Kidney epithelial cell (primary cell): ENCODE data around the gene AKT2. TPM values are rescaled to one million over a fixed set of nuclear protein-coding genes. Genes with fewer than 3 reads are reported as not detected.

Experiments
- DNase-seq: peaks from one replicate; pipeline ENCODE4 v3.0.0-alpha.2; 2010; ENCODE audit warnings: low read depth
- H3K27me3 ChIP-seq: 2 replicates; pipeline ENCODE4 v1.6.0; 2011; ENCODE audit warnings: low read length; ENCODE audit not compliant: control insufficient read depth, insufficient read depth
- H3K36me3 ChIP-seq: 2 replicates; pipeline ENCODE4 v1.5.1; 2011; ENCODE audit warnings: low read length; ENCODE audit not compliant: control insufficient read depth, insufficient read depth
- H3K4me3 ChIP-seq: 2 replicates; pipeline ENCODE4 v1.5.1; 2011; ENCODE audit warnings: low read depth, mild to moderate bottlenecking, control low read depth, low read length
- total RNA-seq: library from RNA; depleted of rRNA; stranded (reverse); fragments of >200 nt; gene quantifications from 2 replicates; pipeline ENCODE4 v1.2.3, GENCODE V29; 2015
- TF ChIP-seq, protein P1 (sequence below): IDR thresholded peaks from 2 replicates; pipeline ENCODE4 v1.5.1; 2011; ENCODE audit warnings: mild to moderate bottlenecking, moderate library complexity, low read length, control low read depth, inconsistent platforms; ENCODE audit not compliant: insufficient read depth, poor library complexity, severe bottlenecking

The AKT2 gene
- total RNA-seq, 1 donor from 2014 or later: 73.5 TPM

DNA sequence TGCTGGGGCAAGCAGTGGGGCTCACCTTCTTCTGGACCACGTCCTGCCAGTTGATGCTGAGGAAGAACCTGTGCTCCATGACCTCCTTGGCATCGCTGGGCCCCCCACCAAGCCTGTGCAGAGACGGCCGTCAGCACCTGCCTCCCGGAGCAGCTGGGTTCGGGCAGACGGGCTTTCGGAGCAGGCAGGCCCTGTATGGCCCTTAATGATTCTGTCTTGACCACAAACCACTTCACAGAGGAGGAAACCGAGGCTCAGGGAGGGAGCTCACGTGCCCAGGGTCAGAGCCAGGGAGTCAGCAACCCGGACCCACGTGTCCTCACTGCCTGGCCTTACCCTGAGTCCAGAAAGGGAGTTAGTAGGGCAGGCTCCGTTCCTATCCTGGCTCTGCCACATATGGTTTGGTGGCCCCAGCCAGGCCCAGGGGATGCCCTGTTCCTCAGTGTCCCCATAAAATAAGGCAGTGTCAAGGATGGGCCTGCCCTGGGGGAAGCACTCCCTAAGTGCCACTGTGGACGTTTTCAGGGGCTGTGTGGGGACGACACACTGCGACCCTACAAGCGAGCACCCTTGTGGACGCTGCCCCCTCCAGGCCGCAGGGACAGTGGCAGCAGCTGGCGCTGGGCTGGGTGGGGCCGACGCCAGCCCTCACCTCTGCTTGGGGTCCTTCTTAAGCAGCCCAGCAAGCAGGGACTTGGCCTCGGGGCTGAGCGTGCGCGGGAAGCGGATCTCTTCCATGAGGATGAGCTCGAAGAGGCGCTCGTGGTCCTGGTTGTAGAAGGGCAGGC is 49.7 kb downstream of the AKT2 start:
- peaks cover 2% of the 10 kb centered on the region for H3K36me3 ChIP-seq

DNA sequence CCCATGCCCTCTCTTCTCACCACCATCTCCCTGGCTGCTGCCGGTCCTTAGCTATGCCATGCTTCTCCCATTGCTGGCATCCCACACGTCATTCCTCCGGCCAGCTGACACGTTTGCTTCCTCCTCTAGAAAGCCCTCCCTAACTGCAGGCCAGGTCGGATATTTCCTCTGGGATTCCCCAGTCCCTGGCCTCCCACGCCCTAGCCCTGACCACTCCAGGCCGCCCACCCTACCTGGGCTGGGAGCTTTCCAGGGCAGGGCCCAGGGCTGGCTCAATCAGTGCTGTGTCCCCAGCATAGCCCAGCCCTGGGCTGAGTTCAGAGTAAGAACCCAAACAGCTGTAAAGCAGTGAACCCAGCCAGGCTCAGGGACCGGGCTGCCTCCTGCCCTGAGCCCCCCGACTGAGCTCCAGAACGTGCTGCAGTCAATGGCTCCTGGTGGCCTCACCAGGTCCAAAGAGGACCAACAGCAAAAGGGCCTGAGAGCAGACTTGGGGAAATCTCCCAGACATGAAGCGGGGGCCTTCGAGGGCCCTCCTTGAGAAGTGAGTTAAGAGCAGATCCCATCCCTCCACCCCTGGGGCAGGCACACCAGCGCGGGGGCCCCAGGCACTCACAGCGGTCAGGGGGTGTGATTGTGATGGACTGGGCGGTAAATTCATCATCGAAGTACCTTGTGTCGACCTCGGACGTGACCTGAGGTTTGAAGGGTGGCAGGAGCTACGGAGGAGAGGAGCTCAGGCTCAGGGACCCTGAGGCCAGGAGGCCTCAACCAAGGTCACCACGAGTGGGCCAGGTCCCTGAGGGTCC is 50.5 kb downstream of the AKT2 start:
- Histone ChIP-seq H3K36me3 (peaks cover 2% of the 10 kb centered on the region), H3K27me3 (no peaks in the 10 kb centered on the region), H3K4me3 (no peak overlapping the region)
- DNase-seq: no peak
- TF ChIP-seq, protein P1, sequence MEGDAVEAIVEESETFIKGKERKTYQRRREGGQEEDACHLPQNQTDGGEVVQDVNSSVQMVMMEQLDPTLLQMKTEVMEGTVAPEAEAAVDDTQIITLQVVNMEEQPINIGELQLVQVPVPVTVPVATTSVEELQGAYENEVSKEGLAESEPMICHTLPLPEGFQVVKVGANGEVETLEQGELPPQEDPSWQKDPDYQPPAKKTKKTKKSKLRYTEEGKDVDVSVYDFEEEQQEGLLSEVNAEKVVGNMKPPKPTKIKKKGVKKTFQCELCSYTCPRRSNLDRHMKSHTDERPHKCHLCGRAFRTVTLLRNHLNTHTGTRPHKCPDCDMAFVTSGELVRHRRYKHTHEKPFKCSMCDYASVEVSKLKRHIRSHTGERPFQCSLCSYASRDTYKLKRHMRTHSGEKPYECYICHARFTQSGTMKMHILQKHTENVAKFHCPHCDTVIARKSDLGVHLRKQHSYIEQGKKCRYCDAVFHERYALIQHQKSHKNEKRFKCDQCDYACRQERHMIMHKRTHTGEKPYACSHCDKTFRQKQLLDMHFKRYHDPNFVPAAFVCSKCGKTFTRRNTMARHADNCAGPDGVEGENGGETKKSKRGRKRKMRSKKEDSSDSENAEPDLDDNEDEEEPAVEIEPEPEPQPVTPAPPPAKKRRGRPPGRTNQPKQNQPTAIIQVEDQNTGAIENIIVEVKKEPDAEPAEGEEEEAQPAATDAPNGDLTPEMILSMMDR: no peak

More for the DNA sequence above, 49.7 kb downstream of the AKT2 start:
- H3K4me3 ChIP-seq: no peak overlapping the region
- H3K27me3 ChIP-seq: no peaks in the 10 kb centered on the region
- no peak for DNase-seq
- TF ChIP-seq, protein P1: peak; percentile 25

DNA sequence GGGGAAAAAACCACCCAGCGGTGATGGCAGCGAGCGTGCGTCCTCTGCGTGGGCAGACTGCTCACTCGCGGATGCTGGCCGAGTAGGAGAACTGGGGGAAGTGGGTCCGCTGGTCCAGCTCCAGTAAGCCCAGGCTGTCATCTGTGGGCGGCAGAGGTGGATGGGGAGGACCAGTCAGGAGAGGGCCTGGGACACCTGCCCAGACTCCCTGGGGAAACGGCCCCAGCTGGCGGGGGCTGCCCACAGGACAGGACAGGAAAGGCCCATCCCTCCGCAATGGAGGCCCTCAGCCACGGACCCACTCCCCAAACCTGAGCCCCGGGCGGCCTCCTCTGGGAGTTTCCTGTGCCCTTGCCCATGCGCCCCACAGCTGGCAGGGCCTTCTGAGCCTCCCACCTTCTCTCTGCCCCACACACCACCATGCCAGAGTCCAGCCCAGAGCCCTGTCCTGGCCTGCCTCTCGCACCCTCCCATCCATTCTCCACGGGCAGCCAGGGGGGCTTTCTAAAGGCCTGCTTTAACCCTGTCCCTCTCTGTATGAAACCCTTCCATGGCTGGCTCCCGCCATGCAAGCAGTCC is 51.2 kb downstream of the AKT2 start:
- no peak for DNase-seq
- no peak overlapping the region for H3K4me3 ChIP-seq
- peaks cover 2% of the 10 kb centered on the region for H3K36me3 ChIP-seq
- TF ChIP-seq, protein P1: no peak
- no peaks in the 10 kb centered on the region for H3K27me3 ChIP-seq

DNA sequence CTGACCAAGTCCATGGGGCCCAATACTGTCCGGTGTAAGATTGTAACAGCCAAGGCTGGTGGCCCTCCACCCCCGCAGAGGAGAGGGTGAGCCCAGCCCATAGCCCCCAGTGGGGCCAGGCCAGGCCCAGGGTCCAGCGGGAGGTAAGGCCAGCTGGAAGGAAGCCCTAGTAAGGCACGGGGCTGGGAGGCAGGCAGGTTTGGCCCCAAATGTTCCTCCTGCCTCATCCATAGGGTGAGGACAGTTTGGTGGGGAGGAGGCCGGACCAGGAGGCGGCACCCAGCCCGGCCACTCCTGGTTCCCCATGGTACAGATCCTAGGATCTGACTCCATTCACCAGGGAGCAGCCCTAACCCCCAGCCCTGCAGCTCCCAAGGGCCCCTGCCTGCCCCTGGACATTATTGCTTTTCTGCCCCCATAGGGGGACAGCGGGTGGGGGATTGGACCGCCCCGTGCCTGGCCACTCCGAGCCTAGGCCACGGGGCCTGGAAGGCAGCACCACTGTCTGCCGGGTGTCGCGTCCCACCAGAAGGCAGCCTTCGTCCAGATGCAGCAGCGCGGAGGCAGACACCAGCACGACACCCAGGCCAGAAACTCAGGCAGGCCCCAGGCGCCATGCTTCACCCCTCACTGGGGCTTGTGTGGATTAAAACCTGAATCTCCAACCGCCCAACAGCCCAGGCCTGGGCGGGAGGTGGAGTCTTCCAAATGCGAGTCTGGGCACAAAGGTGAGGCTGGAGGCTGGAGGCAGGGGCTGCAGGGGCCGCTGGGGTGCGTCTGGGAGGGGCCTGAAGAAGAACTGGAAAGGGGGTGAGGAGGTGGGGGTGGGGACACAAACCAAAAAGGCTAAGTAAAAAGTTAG is 52.0 kb downstream of the AKT2 start:
- no peaks in the 10 kb centered on the region for H3K27me3 ChIP-seq
- no peak overlapping the region for H3K4me3 ChIP-seq
- H3K36me3 ChIP-seq: peaks cover 2% of the 10 kb centered on the region
- TF ChIP-seq, protein P1: no peak
- no peak for DNase-seq

DNA sequence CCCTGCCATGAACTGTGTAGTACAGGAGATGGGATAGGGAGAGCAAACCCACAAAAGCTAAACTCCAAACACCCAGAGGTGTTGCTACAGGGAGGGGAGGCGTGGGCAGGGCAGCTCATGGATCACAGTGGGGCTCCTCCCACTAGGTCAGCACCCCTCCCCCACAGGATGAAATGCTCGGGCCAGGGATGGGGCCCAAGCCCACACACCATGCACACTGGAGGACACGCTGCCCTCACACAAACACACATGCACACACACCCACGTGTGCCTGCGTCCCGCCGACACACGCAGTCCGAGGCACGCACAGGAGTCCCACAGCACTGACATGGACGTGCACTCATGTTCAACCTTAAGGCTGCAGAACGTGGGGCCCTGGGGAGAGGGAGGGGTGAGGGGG is 52.7 kb downstream of the AKT2 start:
- DNase-seq: no peak
- no peaks in the 10 kb centered on the region for H3K27me3 ChIP-seq
- no peak overlapping the region for H3K4me3 ChIP-seq
- H3K36me3 ChIP-seq: peaks cover 2% of the 10 kb centered on the region
- TF ChIP-seq, protein P1: no peak
